ENCODE measurements around the gene TRAPPC2. TPM values are rescaled to one million over a fixed set of nuclear protein-coding genes. Genes with fewer than 3 reads are reported as not detected.

TRAPPC2 gene
- total and polyA plus RNA-seq, 4 donors, result 6.5 to 18.5 (median 15.3) TPM

- H3K4me1 ChIP-seq (ENCODE audit: control insufficient read depth in 1 of 2, insufficient read depth in 2 of 2, low read length in 2 of 2), result no peaks in the 10 kb centered on the region
- WGBS, 2 donors, result 98 to 99% methylated on average over 1 of the region's 1 CpG
- peaks cover 2% of the 10 kb centered on the region in 2 donors for H3K36me3 ChIP-seq (ENCODE audit: control insufficient read depth in 1 of 2, insufficient read depth in 2 of 2, low read length in 1 of 2)
- intact Hi-C loops (cut with DNase I), result loop anchor here in 1 of 2 donors (5.0 kb wide), 1 partner anchor 273 kb away; the partner anchor contains the start of gene GEMIN8
- no peaks in the 10 kb centered on the region for H3K27me3 ChIP-seq (ENCODE audit: control insufficient read depth in 1 of 2, insufficient read depth in 2 of 2, low read length in 1 of 2)
- ATAC-seq (ENCODE audit: low FRiP score) (no peak), DNase-seq (no peak)
- H3K4me3 ChIP-seq (ENCODE audit: low read length in 2 of 2), result no peak overlapping the region
- no peak overlapping the region for H3K27ac ChIP-seq (ENCODE audit: low read depth in 1 of 2, low read length in 2 of 2)
- no peaks in the 10 kb centered on the region for H3K9me3 ChIP-seq (ENCODE audit: control insufficient read depth, low read length)
Measured at GRCh38 chrX:13754765-13755164, 20.3 kb upstream of the TRAPPC2 start.

- DNase-seq (no peak), ATAC-seq (ENCODE audit: low FRiP score) (no peak)
- Histone ChIP-seq H3K4me1 (ENCODE audit: control insufficient read depth in 1 of 2, insufficient read depth in 2 of 2, low read length in 2 of 2) (no peaks in the 10 kb centered on the region), H3K27ac (ENCODE audit: low read depth in 1 of 2, low read length in 2 of 2) (no peak overlapping the region), H3K4me3 (ENCODE audit: low read length in 2 of 2) (no peak overlapping the region), H3K9me3 (ENCODE audit: control insufficient read depth, low read length) (no peaks in the 10 kb centered on the region), H3K36me3 (ENCODE audit: control insufficient read depth in 1 of 2, insufficient read depth in 2 of 2, low read length in 1 of 2) (peaks cover 0 to 2% of the 10 kb centered on the region in 2 donors), H3K27me3 (ENCODE audit: control insufficient read depth in 1 of 2, insufficient read depth in 2 of 2, low read length in 1 of 2) (no peaks in the 10 kb centered on the region)
- WGBS, 2 donors, result 77 to 79% methylated on average over 3 of the region's 3 CpGs
- intact Hi-C loops (cut with DNase I), result no loop called here
Measured at GRCh38 chrX:13752646-13753045, 18.2 kb upstream of the TRAPPC2 start.

GRCh38 chrX:13752141-13752540 is 17.7 kb upstream of the TRAPPC2 start:
- H3K4me3 ChIP-seq (ENCODE audit: low read length in 2 of 2), result no peak overlapping the region
- no peaks in the 10 kb centered on the region for H3K9me3 ChIP-seq (ENCODE audit: control insufficient read depth, low read length)
- no peaks in the 10 kb centered on the region for H3K27me3 ChIP-seq (ENCODE audit: control insufficient read depth in 1 of 2, insufficient read depth in 2 of 2, low read length in 1 of 2)
- DNase-seq, result no peak
- peaks cover 0 to 2% of the 10 kb centered on the region in 2 donors for H3K36me3 ChIP-seq (ENCODE audit: control insufficient read depth in 1 of 2, insufficient read depth in 2 of 2, low read length in 1 of 2)
- WGBS, 2 donors, result 81 to 83% methylated on average over 3 of the region's 3 CpGs
- no peaks in the 10 kb centered on the region for H3K4me1 ChIP-seq (ENCODE audit: control insufficient read depth in 1 of 2, insufficient read depth in 2 of 2, low read length in 2 of 2)
- no peak overlapping the region for H3K27ac ChIP-seq (ENCODE audit: low read depth in 1 of 2, low read length in 2 of 2)
- intact Hi-C loops (cut with DNase I), result no loop called here
- no peak for ATAC-seq (ENCODE audit: low FRiP score)

DNA sequence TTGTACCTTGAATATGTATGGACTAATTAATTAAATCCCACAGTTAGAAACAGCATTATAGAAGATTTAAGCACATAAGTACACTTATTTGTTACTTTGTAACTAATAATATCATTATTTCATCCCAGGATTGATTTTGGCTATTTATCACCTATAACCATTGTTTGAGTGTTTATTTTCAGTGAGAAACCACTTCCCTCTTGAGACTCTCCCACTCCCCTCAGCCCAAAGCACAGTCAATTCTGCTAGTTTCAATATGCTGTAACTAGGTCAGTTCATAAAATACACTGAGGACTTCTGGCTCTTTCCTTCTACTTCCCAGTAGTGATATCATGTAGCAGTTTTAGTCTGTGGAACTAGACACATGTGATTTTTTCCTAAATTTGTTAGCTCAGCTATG is 16.4 kb upstream of the TRAPPC2 start:
- Histone ChIP-seq H3K4me1 (ENCODE audit: control insufficient read depth in 1 of 2, insufficient read depth in 2 of 2, low read length in 2 of 2) (no peaks in the 10 kb centered on the region), H3K27me3 (ENCODE audit: control insufficient read depth in 1 of 2, insufficient read depth in 2 of 2, low read length in 1 of 2) (no peaks in the 10 kb centered on the region), H3K9me3 (ENCODE audit: control insufficient read depth, low read length) (no peaks in the 10 kb centered on the region), H3K4me3 (ENCODE audit: low read length in 2 of 2) (no peak overlapping the region), H3K36me3 (ENCODE audit: control insufficient read depth in 1 of 2, insufficient read depth in 2 of 2, low read length in 1 of 2) (no peaks in the 10 kb centered on the region), H3K27ac (ENCODE audit: low read depth in 1 of 2, low read length in 2 of 2) (no peak overlapping the region)
- DNase-seq (no peak), ATAC-seq (ENCODE audit: low FRiP score) (no peak)
- intact Hi-C loops (cut with DNase I), result no loop called here

- DNase-seq (no peak), ATAC-seq (ENCODE audit: low FRiP score) (no peak)
- intact Hi-C loops (cut with DNase I), result no loop called here
- no peak overlapping the region for H3K27ac ChIP-seq (ENCODE audit: low read depth in 1 of 2, low read length in 2 of 2)
- H3K9me3 ChIP-seq (ENCODE audit: control insufficient read depth, low read length), result no peaks in the 10 kb centered on the region
- H3K4me3 ChIP-seq (ENCODE audit: low read length in 2 of 2), result no peak overlapping the region
- H3K27me3 ChIP-seq (ENCODE audit: control insufficient read depth in 1 of 2, insufficient read depth in 2 of 2, low read length in 1 of 2), result no peaks in the 10 kb centered on the region
- peaks cover 0 to 4% of the 10 kb centered on the region in 2 donors for H3K36me3 ChIP-seq (ENCODE audit: control insufficient read depth in 1 of 2, insufficient read depth in 2 of 2, low read length in 1 of 2)
- H3K4me1 ChIP-seq (ENCODE audit: control insufficient read depth in 1 of 2, insufficient read depth in 2 of 2, low read length in 2 of 2), result no peaks in the 10 kb centered on the region
Measured at GRCh38 chrX:13750204-13750603, 15.8 kb upstream of the TRAPPC2 start.

DNA sequence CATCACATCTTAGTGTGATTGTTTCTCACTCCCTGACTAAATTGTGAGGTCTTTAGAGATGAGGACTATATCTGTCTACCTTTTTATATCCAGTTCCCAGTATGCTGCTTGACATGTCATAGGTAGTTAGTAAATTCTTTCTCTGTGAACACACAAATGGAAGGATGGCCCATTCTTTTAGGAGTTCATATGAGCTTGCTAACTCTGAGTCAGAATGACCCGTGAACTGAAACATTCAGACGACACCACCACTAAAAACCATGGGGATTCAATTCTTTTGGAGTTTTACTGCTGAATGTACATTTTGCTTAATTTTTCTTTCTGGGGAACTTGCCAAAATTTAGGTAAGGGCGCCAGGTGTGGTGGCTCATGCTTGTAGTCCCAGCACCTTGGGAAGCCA is 14.1 kb upstream of the TRAPPC2 start:
- Histone ChIP-seq H3K9me3 (ENCODE audit: control insufficient read depth, low read length) (no peaks in the 10 kb centered on the region), H3K27me3 (ENCODE audit: control insufficient read depth in 1 of 2, insufficient read depth in 2 of 2, low read length in 1 of 2) (no peaks in the 10 kb centered on the region), H3K4me1 (ENCODE audit: control insufficient read depth in 1 of 2, insufficient read depth in 2 of 2, low read length in 2 of 2) (no peaks in the 10 kb centered on the region), H3K4me3 (ENCODE audit: low read length in 2 of 2) (no peak overlapping the region), H3K36me3 (ENCODE audit: control insufficient read depth in 1 of 2, insufficient read depth in 2 of 2, low read length in 1 of 2) (peaks cover 0 to 4% of the 10 kb centered on the region in 2 donors), H3K27ac (ENCODE audit: low read depth in 1 of 2, low read length in 2 of 2) (no peak overlapping the region)
- DNase-seq (no peak), ATAC-seq (ENCODE audit: low FRiP score) (no peak)
- WGBS, 2 donors, result 87 to 93% methylated on average over 3 of the region's 3 CpGs
- intact Hi-C loops (cut with DNase I), result loop anchor here (5.0 to 10.0 kb wide), 3 partner anchors 91 to 284 kb away; no protein-coding TSS in a partner anchor

DNA sequence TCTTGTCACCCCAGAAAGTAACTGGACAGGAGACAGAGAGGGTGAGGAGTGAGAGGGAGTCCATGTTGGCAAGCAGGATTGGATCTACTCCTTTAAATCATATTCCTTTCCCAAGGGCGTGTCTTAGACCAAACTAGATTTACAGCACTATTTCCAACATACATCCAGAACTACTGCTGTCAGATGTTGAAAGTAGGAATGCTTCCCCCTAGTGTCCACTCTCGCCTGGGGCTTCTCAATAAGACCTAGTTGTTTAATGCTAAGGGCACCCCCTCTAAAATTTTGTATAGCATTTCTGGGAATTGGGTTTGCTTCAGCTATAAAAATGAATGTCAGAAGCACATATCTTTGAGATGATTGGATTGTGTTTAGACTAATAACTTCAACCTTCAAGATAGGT is 13.4 kb upstream of the TRAPPC2 start:
- peaks cover 0 to 4% of the 10 kb centered on the region in 2 donors for H3K36me3 ChIP-seq (ENCODE audit: control insufficient read depth in 1 of 2, insufficient read depth in 2 of 2, low read length in 1 of 2)
- no peaks in the 10 kb centered on the region for H3K27me3 ChIP-seq (ENCODE audit: control insufficient read depth in 1 of 2, insufficient read depth in 2 of 2, low read length in 1 of 2)
- no peak for ATAC-seq (ENCODE audit: low FRiP score)
- H3K4me3 ChIP-seq (ENCODE audit: low read length in 2 of 2), result no peak overlapping the region
- 17 to 55% methylated on average over 2 of the region's 2 CpGs for WGBS, 2 donors
- H3K4me1 ChIP-seq (ENCODE audit: control insufficient read depth in 1 of 2, insufficient read depth in 2 of 2, low read length in 2 of 2), result no peaks in the 10 kb centered on the region
- H3K9me3 ChIP-seq (ENCODE audit: control insufficient read depth, low read length), result no peaks in the 10 kb centered on the region
- DNase-seq, result no peak
- H3K27ac ChIP-seq (ENCODE audit: low read depth in 1 of 2, low read length in 2 of 2), result no peak overlapping the region
- intact Hi-C loops (cut with DNase I), result loop anchor here (5.0 to 10.0 kb wide), 3 partner anchors 91 to 284 kb away; no protein-coding TSS in a partner anchor

GRCh38 chrX:13742397-13743176 is 8.2 kb upstream of the TRAPPC2 start:
- H3K27me3 ChIP-seq (ENCODE audit: control insufficient read depth in 1 of 2, insufficient read depth in 2 of 2, low read length in 1 of 2), result no peaks in the 10 kb centered on the region
- no peaks in the 10 kb centered on the region for H3K9me3 ChIP-seq (ENCODE audit: control insufficient read depth, low read length)
- H3K27ac ChIP-seq (ENCODE audit: low read depth in 1 of 2, low read length in 2 of 2), result no peak overlapping the region
- no peak overlapping the region for H3K4me3 ChIP-seq (ENCODE audit: low read length in 2 of 2)
- 83 to 90% methylated on average over 13 of the region's 13 CpGs for WGBS, 2 donors
- peaks cover 0 to 4% of the 10 kb centered on the region in 2 donors for H3K36me3 ChIP-seq (ENCODE audit: control insufficient read depth in 1 of 2, insufficient read depth in 2 of 2, low read length in 1 of 2)
- H3K4me1 ChIP-seq (ENCODE audit: control insufficient read depth in 1 of 2, insufficient read depth in 2 of 2, low read length in 2 of 2), result no peaks in the 10 kb centered on the region
- no peak for ATAC-seq (ENCODE audit: low FRiP score)
- intact Hi-C loops (cut with DNase I), result loop anchor here (10.0 kb wide), 1 partner anchor 238 kb away; no protein-coding TSS in a partner anchor
- no peak for DNase-seq

GRCh38 chrX:13741695-13742094 is 7.3 kb upstream of the TRAPPC2 start:
- 81 to 93% methylated on average over 6 of the region's 6 CpGs for WGBS, 2 donors
- intact Hi-C loops (cut with DNase I), result loop anchor here (10.0 kb wide), 1 partner anchor 237 kb away; no protein-coding TSS in a partner anchor
- no peak for DNase-seq

More at GRCh38 chrX:13741695-13742094, 7.3 kb upstream of the TRAPPC2 start:
- Histone ChIP-seq H3K27me3 (ENCODE audit: control insufficient read depth in 1 of 2, insufficient read depth in 2 of 2, low read length in 1 of 2) (no peaks in the 10 kb centered on the region), H3K9me3 (ENCODE audit: control insufficient read depth, low read length) (no peaks in the 10 kb centered on the region), H3K4me3 (ENCODE audit: low read length in 2 of 2) (no peak overlapping the region), H3K4me1 (ENCODE audit: control insufficient read depth in 1 of 2, insufficient read depth in 2 of 2, low read length in 2 of 2) (no peaks in the 10 kb centered on the region), H3K27ac (ENCODE audit: low read depth in 1 of 2, low read length in 2 of 2) (no peak overlapping the region), H3K36me3 (ENCODE audit: control insufficient read depth in 1 of 2, insufficient read depth in 2 of 2, low read length in 1 of 2) (peaks cover 0 to 4% of the 10 kb centered on the region in 2 donors)
- ATAC-seq (ENCODE audit: low FRiP score), result no peak
